HG03097 (cell line): ENCODE data around the gene TXNDC5.
"Not testable (repeated sequence)": the region's sequence is repeated elsewhere in the genome, so short reads cannot be mapped to it uniquely, and the experiment has no call there.

Experiments used
- ATAC-seq: cut with Tn5 transposase; IDR thresholded peaks from one replicate; pipeline ENCODE4 v1.9.1; 2021; ENCODE audit not compliant: unreplicated experiment, low FRiP score

Gene TXNDC5

GRCh38 chr6:7897461-7898192 lies 13.0 kb downstream of the TXNDC5 start:
- no peak for ATAC-seq

DNA sequence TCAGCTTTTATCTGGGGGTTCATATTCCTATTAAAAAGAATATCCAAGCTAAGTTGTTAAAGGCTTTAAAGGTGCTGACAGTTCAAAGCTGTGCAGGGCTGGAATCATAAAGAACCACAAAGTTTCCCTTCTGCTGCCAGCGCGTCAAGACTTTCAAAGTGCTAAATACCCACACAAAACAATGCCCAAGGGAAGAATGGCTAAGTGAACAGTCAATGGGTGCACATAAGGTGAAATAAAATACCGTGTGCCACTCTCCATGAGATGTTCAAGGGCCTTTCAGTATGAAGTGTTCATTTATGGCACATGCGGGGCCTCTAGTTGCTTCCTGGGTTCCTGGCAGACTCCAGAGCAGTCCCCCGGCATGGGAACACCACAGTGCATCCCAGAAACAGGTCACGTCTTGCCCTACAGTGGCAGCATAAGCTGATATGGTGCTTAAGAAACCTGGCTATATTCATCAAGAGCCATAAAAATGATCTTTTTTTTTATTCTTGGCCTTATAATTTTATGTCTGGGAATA lies 14.1 kb downstream of the TXNDC5 start:
- no peak for ATAC-seq

DNA sequence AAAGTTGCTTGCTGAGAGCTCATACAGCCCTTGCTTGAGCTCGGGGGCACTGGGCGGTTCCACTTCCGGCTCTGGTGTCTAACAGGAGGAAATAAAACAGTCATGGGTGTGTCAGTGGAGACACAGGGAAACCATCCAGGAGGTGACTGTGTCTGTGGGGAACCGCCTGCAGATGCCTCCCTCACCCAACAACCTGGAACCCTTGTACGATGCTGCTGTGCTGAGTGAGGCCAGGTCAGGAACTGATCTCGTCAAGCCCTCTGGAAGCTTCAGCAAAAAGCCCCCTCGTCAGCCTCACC lies 15.5 kb downstream of the TXNDC5 start:
- no peak for ATAC-seq

GRCh38 chr6:7894262-7895124 lies 16.1 kb downstream of the TXNDC5 start:
- ATAC-seq: no peak

GRCh38 chr6:7893342-7893741 lies 17.2 kb downstream of the TXNDC5 start:
- no peak for ATAC-seq

- ATAC-seq: not testable (repeated sequence)
These were observed 18.2 kb downstream of the TXNDC5 start for GRCh38 chr6:7892367-7892766.

- no peak for ATAC-seq
These were observed 19.3 kb downstream of the TXNDC5 start for GRCh38 chr6:7891078-7891872.

DNA sequence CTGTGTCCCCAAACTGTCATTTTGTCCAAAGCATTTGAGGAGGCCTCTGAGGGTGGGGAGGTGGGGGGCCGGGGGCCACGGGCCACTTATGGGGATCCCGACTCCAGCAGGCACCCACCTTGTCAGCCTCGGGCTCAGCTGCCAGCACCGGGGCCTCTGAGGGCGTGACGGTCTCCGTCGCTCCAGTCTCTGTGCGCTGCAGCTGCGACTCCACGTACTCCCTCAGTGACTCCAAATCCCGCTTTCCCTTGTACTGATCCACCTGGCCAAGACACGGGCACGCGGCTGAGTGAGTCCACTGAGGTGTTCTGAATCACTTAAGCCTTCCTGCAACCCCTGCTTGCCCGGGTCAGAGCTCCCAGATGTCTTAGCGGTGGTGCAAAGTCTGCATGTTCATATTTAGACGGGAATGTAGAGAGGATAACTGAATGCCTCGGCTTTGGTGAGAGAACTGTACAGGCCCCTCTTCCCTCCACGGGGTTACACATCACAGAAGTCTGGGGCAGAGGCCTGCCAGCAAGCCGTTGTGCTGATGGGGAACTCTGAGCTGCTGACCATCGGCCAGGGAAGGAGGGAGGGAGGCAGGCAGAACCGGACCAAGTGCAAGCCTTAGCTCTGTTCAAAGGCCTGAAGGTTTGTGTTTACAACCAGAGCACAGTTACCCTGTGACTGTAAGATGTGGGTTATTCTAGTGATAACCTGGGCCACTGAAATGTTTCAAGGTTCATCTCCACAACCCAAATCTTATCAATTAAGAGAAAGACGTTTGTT lies 21.8 kb downstream of the TXNDC5 start:
- ATAC-seq: no peak

GRCh38 chr6:7887278-7887991 lies 23.2 kb downstream of the TXNDC5 start:
- no peak for ATAC-seq

- ATAC-seq: no peak
These were observed 24.5 kb downstream of the TXNDC5 start for GRCh38 chr6:7886132-7886531.

- ATAC-seq: no peak
These were observed 27.2 kb downstream of the TXNDC5 start for GRCh38 chr6:7883381-7883780.

DNA sequence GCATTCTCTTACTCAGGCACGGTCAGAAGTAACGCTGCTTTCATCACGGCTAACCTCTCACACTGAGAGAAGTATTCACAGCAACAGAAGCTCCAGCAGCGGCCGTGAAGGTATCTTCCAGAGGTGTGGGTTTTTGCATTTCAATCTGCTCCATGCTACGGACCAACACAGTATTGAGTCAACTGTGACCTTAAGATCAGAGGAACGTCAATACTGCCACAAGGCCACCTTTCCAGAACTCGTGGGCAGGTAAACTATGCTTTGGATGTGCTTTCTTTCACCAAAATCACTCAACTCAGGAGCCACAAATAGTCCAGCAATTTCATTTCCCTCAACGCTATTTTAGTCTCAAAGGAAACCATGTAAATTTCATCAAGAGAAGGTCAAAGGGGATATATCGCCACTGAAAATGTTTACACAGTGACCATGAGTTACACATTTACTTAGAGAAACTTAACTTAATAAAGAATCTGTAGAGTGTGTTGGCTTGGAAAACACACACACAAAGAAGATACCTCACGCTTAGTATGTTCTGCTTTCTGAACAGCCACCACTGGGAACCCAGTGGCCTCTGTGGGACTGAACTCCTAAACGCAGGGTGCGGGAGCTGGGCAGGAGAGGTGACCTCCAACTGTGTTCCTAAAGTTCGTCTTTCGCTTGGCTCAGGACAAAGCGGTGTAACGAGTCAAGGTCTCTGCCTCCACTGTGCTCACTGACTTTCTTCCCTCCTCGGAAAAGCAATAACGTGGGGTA lies 27.9 kb downstream of the TXNDC5 start:
- ATAC-seq: no peak

GRCh38 chr6:7881765-7882500 lies 28.7 kb downstream of the TXNDC5 start:
- ATAC-seq: no peak

- ATAC-seq: no peak
These were observed 29.9 kb downstream of the TXNDC5 start for GRCh38 chr6:7880718-7881107.

DNA sequence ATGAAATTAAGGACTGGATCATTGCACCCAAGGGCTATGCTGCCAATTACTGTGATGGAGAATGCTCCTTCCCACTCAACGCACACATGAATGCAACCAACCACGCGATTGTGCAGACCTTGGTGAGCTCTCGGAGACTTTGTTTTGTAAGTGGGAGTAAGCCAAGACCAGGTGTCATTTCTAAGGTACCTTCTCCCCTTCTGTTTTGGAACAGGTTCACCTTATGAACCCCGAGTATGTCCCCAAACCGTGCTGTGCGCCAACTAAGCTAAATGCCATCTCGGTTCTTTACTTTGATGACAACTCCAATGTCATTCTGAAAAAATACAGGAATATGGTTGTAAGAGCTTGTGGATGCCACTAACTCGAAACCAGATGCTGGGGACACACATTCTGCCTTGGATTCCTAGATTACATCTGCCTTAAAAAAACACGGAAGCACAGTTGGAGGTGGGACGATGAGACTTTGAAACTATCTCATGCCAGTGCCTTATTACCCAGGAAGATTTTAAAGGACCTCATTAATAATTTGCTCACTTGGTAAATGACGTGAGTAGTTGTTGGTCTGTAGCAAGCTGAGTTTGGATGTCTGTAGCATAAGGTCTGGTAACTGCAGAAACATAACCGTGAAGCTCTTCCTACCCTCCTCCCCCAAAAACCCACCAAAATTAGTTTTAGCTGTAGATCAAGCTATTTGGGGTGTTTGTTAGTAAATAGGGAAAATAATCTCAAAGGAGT lies 30.4 kb downstream of the TXNDC5 start:
- ATAC-seq: no peak

- no peak for ATAC-seq
These were observed 31.0 kb downstream of the TXNDC5 start for GRCh38 chr6:7879579-7879978.

GRCh38 chr6:7879043-7879442 lies 31.5 kb downstream of the TXNDC5 start:
- no peak for ATAC-seq
